Stimulated activated CD8-positive, alpha-beta memory T cell treated with anti-CD3 and anti-CD28 coated beads, Interleukin-4, amount 100 ng/mL, for 24 hours (primary cell): Measurements from ENCODE around the gene FAM47C.
"Not testable (repeated sequence)": the region's sequence is repeated elsewhere in the genome, so short reads cannot be mapped to it uniquely, and the experiment has no call there.

Experiments used
- DNase-seq: peaks from one replicate; pipeline ENCODE4 v3.0.0-alpha.2; 2020; ENCODE audit warnings: low read depth

Gene FAM47C

DNA sequence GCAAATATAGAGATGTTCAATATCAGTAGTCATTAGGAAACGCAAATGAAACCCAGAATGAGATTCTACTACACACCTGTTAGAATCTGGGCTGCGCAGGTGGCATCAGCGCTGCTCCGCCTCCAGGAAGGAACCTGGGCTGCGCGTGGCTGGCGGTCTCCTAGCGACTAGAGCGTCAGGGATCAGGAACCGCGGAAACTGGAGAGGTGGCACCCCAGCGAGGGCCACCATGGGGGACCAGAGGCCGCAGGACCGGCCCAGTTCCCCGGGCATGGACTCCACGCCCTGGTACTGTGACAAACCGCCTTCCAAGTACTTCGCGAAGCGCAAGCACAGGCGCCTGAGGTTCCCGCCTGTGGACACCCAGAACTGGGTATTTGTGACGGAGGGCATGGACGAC lies at the start of gene FAM47C:
Gene FAM47C (plus strand): TSS at position 185 of the 400 bp plus-strand sequence. CDS start 45 bp downstream, at position 230.
- not testable (repeated sequence) for DNase-seq

DNA sequence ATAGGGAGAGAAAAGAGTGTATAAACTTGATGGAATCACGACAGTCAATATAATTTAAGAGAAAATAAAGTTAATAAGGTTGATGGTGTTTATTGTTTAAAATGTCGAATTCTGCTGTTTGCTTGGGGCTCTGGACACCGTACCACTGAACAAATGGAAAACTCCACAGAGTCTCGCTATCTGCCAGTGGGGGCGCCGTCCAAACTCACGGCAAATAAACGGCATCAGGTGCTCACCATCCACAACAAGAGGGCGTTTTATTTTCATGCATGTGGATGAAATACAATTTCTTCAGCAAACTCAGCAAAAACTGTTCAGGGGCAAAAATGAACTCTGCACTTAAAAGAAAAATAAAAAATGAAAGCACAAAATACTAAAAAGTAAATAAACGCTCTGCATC lies 46.6 kb upstream of the FAM47C start:
- DNase-seq: no peak

DNA sequence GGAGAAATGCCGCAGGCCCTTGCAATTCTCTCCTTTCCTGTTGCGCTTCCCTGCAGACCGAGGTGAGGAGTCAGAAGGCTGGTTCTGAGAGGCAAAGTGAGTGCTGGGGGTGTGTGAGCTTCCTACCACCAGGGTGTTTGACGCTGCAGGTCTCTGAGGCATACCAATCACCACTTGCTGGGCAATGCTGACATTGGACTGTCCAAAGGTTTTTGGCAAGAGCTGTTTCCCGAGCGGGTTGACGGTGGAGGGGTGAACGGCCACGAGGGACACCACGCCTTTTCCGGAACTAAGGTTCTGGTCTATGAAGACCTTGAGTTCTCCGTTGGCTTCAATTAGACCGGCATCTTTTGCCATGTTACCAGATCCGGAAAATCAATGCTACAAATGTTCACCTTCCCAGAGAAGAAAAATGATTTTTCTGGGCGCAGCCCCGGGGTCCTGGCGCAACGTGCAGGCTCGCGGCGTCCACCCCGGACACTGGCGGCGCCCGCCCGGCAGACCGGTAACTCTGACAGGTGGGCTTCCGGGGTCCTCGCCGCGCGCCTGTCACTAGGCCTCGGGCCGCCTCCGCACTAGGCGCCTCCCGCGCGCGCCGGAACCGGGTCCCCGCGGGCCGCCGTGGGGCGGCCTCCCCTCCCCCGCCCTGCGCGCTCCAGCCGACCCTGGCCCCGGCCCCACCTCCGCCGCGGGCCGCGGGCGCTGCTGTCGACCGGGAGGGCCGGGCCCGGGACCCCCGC lies 44.9 kb upstream of the FAM47C start:
- DNase-seq: no peak

DNA sequence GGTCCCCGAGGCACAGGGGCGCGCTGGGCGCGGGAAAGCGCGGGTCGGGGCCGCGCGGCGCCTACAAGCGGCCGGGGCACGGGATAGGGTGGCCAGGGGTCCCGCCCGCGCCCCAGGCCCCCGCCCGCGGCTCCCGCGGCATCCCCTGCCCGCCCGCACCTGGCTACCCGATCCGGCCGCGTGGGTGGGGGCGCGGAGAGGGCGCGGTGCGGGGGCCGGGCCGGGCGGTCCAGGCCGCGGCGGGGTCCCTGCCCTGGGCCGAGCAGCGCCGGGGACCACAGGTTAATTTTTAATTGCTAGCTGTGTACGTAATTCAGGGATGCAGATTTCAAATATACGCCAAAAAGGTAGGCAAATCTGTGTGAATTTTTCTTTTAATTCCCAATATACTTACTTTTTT lies 44.3 kb upstream of the FAM47C start:
- DNase-seq: no peak

DNA sequence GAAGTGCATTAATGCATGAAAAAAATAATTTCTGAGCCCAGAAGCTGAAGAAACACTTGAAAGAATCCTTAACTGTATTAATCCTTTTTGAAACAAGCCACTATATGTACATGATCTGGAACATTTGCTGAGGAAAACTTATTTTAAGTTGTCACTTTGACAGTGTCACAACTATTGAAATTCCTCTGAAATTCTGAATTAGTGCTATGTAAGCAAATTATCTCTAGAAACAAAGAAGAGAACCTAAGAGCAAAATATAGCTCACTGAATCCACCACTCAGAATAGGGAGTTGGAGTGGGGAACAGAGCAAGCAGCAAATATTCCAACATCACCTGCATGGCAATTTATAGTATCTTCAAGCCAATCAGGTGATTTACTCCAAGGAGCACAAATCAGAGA lies 34.6 kb upstream of the FAM47C start:
- DNase-seq: no peak

DNA sequence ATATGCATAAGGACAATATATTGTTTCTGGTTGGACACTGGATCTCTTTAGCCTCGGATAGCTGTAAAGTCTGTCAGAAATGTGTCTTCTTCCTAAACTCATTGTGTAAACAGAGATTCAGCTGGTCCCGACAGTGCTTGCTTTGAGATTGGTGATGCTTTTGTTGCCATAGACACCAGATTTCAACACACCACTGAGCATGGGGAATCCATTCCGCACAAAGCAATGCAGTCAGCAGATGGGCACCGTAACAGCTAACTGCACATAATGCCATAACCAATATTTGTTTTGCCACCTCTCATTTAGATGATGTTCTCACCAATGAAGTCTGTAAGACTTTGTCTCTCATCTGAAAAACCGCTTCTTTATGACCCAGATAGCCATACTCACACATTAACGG lies 33.3 kb upstream of the FAM47C start:
- DNase-seq: no peak

DNA sequence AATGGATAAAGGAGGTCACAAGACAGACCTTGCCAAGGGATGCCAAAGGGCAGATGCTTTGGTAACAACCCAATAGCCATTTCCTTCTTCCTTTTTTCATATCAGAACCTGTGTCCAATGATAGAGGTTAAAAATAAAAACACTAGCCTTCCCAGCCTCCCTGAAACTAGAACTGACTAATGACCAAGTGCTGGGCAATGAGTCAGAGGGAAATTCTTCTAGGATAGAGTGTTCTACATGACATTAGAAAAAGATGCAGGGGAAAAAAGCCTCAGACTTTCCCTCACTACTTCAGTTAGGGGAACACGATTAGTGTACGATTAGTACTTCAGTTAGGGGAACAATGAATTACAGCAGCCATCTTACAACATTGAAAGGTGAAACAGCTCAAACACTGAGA lies 29.3 kb upstream of the FAM47C start:
- no peak for DNase-seq

DNA sequence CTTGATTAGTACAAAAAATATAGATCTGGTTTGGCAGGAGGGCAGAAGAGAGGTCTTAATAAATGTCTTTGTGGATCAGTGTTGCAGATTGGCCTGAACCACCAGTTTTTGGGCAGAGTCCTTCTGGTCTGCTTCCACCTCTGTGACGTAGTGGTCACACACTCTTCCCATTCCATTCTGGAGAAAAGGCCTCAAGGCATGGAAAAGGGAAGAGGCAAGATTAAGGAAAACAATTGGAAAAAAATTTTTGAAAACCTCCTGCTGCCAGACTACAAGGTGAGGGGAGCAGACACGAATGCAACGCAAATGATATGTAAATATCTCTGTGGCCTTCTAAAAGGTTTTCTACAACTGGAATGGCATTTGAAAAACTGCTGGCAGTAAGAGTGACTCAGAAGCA lies 24.3 kb upstream of the FAM47C start:
- no peak for DNase-seq

DNA sequence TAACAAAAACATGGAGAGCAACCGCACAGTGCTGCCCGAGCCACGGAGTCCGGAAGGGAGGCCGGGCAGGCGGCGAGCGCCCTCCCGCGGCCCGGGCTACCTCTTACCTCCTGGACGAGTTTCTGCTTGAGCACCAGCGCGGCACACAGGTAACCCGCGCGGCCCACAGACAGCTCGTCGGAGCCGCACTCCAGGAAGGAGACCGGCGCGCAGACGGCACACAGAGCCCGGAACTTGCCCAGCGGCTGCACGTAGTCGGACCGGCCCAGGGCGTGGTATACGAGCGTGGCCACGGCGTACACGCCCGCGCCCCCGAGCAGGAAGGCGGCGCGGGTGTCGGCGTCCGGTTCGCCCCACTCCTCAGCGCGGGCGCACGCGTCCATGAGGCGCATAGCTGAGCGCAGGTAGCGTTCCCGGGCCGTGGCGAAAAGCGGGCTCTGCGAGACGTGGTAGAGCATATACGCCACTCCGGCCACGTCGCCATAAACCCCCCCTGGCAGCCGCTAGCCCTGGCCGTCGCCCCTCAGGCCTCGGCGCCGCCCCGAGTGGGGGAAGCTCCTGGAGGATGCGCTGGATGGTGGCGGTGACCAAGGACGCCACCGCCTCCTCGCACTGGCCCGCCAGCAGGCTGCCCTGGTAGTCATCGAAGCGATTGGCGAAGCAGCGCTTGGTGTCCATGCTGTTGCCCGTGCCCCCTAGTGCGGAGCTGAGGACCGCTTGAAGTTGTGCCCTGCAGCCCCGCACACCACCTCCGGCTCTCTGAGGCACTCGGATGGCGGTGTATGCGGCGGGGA lies 22.6 kb upstream of the FAM47C start:
- not testable (repeated sequence) for DNase-seq

DNA sequence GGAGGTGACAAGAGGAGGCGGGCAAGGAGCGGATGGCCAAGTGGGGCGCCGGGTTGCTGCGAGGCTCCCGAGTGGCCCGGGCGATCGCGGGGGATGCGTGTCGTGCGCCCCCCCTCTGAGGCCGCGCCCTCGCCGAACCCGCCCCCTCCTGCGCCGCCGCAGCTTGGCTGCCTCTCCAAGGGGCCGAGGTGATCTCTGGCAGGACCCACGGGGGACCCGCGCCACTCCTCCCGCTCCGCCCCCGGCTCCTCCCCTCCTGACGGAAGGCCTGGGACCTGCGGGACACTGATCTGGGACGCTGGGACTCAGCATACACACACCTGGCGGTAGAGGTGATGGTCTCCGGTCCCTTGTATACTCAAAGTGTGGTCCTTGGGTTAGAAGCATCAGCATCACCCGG lies 21.9 kb upstream of the FAM47C start:
- DNase-seq: no peak

DNA sequence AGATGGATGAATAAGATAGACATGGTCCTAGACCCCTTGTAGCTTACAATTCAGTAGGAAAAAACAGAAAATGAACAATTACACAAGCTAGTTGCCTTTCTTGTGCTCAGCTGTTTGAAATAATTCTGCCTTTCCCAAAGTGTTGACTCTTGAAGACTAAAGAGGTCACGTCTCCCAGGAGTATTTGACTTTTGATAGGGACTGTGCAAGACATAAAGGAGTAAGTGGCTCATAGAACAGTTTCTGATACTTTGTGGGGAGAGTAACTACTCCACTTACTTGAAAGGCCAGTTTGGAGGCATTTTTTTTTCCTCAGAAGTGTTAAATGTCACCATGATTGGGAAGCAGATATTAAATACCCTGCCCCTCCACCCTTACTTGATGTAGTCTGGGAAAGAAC lies 21.0 kb upstream of the FAM47C start:
- DNase-seq: not testable (repeated sequence)

DNA sequence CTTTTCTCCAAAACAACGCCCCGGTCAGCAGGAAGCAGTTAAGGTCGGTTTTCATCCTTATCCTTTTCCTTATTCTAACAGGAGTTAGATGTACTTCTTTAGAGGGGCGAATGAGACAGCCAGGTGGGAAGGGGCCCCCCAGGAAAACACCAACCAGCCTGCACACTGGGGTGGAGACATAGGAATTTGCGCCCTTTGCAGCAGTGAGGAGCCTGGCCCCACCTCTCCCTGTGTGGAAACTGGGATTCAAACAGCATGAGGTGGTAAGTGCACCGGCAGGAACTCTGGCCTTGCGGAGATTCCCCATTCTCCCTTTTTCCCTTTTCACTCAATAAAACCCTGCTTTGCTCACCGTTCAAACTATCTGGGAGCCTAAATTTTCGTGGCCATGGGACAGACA lies 8.0 kb upstream of the FAM47C start:
- DNase-seq: no peak

DNA sequence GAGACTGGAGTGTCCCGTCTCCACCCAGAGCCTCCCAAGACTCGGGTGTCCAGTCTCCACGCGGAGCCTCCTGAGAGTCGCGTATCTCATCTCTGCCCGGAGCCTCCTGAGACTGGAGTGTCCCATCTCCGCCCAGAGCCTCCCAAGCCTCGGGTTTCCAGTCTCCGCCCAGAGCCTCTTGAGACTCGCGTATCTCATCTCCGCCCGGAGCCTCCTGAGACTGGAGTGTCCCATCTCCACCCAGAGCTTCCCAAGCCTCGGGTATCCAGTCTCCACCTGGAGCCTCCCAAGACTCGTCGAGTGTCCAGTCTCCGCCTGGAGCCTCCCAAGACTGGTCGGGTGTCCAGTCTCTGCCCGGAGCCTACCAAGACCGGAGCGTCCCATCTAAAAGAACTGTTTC lies 2.3 kb downstream of the FAM47C start:
- DNase-seq: no peak

DNA sequence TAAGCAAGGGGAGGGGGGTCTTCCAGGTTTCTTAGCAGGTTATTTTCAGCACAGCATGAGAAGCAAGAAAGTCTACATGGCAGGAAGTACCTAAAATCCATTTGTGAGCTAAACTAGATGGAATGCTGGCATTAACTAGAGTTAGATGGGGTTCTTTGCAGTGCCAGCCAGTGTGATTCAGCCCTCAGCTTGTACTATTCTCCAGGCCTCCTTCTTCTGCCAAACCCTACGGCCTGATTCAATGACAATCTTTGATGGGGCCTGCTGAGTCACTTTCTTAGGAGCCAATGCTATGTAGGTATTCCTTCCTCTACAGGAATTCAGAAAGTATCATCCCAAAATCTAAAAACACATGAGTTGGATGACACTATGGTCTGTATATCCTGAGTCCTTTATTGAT lies 26.1 kb downstream of the FAM47C start:
- DNase-seq: not testable (repeated sequence)

DNA sequence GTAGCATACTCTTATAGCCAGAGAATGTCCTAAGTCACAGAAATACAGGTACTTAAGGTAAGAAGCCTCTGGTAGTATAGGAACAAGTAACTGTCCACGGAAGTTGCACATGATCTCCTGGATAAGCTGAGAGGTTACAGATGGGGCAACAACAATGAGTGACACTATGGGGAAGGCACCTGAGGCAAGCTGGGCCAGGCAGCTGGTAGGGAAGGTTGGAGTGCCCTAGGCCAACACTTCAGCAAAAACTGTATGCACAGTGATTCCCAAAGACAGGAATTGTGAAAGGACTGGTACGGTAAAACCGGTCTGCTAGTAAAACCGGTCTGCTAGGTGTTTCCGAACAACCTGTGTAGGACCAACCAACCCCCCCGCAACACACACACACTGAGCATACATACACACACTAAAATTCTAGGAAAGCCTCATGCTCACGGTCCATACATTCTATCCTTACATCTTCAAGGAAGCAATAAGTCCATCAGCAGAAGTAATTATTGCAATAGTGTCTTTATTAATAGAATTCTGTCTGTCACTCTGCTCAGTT lies 28.6 kb downstream of the FAM47C start:
- DNase-seq: not testable (repeated sequence)

DNA sequence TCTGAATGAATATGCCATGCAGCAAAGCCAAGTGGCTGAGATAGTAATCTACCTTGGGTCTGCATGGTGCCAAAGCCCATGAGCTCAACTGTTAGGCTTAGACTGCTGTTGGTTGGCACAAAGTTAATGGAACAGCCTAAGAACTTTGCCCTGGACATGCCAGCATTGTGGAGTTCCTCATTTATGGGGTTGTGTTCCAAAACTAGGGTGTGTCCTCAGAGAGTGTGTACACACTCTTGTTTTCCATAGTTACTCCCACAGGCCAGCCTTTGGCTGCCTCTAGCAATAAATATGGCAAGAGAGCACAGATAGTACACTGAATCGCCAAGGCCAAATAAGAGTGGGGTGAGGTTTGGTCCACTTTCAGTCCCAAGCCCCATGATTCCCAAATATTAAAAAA lies 30.6 kb downstream of the FAM47C start:
- DNase-seq: not testable (repeated sequence)

DNA sequence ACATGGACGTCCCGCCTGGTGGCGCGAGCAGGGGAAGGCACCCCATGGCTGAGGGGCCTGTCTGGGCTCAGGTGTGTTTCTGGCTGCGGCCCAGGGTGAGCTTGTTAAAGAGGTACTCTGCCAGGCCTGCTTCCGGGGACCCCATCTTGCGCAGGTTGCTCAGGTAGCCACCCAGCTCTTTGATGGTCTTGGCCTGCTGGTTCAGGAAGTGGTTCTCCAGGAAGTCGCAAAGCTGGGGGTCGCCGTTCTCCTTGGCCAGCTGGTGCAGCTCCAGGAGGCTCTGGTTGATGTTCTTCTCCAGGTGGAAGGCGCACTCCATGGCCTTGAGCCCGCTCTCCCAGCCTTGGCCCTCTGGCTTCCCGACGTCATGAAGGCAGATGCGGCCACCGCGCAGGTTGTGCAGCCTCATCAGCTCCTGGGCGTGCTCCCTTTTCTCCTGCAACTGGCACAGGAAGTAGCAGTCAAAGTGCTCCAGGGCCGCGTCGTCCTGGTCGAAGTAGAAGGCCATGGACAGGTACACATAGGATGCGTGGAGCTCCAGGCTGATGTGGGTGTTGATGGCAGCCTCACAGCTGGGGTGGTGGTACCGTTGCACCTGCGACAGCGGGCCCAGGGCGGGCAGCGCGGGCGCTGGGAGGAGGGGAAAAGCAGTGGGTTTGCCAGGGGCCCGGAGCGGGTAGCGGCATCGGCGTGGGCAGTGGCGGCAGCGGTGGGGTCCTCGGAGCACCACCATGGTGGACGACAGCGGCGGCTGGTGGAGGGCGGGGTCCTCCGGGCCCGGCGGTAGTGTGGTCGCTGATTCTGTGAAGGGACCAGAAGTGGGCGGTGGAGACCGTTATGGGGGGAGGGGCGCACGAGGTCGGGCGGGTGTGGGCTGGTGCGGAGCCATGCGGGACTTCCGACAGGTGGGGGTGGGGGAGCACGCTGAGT lies 35.1 kb downstream of the FAM47C start:
- not testable (repeated sequence) for DNase-seq

DNA sequence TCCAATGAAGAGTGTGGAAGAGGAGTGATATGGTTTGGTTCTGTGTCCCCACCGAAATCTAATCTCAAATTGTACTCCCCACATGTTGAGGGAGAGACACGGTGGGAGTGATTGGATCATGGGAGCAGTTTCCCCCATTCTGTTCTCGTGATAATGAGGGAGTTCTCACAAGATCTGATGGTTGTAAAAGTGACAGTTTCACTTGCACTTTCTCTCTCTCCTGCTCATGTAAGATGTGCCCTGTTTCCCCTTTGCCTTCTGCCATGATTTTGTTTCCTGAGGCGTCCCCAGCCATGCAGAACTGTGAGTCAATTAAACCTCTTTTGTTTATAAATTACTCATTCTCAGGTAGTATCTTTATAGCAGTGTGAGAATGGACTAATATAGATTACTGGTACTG lies 39.6 kb downstream of the FAM47C start:
- no peak for DNase-seq

DNA sequence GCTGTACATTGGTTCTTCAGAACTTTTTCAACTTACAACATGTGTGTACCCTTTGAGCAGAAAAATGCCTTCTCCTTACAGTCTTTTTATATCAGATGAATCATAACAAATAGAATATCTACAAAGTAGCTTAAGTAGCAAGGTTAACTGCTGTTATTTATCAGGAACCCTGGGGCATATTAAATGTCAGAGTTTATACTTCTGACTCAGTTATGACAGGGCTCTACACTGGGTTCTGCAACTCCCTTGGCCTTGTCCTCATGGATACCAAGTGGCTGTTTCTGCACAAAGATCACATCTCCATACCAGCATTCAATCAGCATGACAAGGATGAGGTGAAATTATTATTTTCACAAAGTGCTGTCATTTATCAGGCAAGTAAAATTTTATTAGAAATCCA lies 49.4 kb downstream of the FAM47C start:
- not testable (repeated sequence) for DNase-seq

DNA sequence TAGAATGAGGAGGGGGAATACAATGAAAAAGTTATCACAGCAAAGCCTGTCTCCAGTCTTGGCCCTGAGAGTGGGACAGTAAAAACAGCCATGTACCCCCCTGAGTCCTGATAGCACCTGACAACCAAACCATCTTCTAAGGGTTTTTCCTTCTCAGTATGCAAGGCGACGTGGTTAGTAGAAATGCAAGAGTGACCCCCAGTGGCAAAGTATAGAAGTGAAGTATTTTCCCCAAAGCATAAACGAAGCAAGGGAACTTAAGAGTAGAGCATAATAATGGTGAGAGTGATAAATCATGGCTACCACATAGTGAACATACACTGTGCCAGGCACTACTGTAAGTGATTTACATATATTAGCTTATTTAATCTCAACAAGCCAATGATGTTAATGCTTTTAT lies 52.8 kb downstream of the FAM47C start:
- no peak for DNase-seq
